ENCODE measurements around the gene NCKAP5. TPM values are rescaled to one million over a fixed set of nuclear protein-coding genes. Genes with fewer than 3 reads are reported as not detected.

NCKAP5 gene
- total and polyA plus RNA-seq, 2 of the 8 experiments (the other 6 are each of a cell fraction or from before 2014, with no cell fraction given), result 0.27 to 0.86 TPM

- Histone ChIP-seq H3K4me3 (ENCODE audit: extremely low read depth in 1 of 4, insufficient read depth in 2 of 4, low read depth in 3 of 4, low read length in 4 of 4) (no peak overlapping the region), H4K8ac (ENCODE audit: extremely low read depth, insufficient read depth, low read length) (no peak overlapping the region), H4K20me1 (replicated peaks in 1 of 2; ENCODE audit: control insufficient read depth in 1 of 2, insufficient read depth in 2 of 2, low read length in 2 of 2) (no peaks in the 10 kb centered on the region), H2AK5ac (ENCODE audit: low read depth, low read length) (no peak overlapping the region), H3K79me2 (ENCODE audit: control insufficient read depth in 1 of 2, insufficient read depth in 2 of 2, low read length in 2 of 2) (no peaks in the 10 kb centered on the region), H2BK15ac (ENCODE audit: low read length) (no peak overlapping the region), H3K18ac (ENCODE audit: extremely low read depth, low read length) (no peak overlapping the region), H3K27ac (ENCODE audit: low read depth, low read length) (no peak overlapping the region), H3K9ac (replicated peaks in 1 of 4; ENCODE audit: extremely low read depth in 1 of 4, low read depth in 3 of 4, low read length in 3 of 4) (no peak overlapping the region), H3K4me1 (replicated peaks in 1 of 4; ENCODE audit: control insufficient read depth in 3 of 4, insufficient read depth in 4 of 4, low read length in 3 of 4) (no peaks in the 10 kb centered on the region), H2BK20ac (ENCODE audit: low read length) (no peak overlapping the region), H2BK120ac (replicated peaks; ENCODE audit: low read depth, low read length) (no peak overlapping the region), H3K23me2 (ENCODE audit: low read depth, low read length) (no peaks in the 10 kb centered on the region), H4K91ac (replicated peaks; ENCODE audit: insufficient read length, low read length) (no peak overlapping the region), H3K56ac (replicated peaks; ENCODE audit: insufficient read length, low read depth, low read length) (no peak overlapping the region), H3K4me2 (ENCODE audit: insufficient read depth in 1 of 2, low read depth in 2 of 2, low read length in 2 of 2) (no peak overlapping the region), H4K5ac (ENCODE audit: insufficient read length, low read depth, low read length) (no peak overlapping the region), H3K27me3 (replicated peaks in 1 of 4; ENCODE audit: control insufficient read depth in 3 of 4, extremely low read depth in 1 of 4, insufficient read depth in 3 of 4, low read length in 3 of 4) (no peaks in the 10 kb centered on the region), H3K36me3 (ENCODE audit: control insufficient read depth in 2 of 4, insufficient read depth in 4 of 4, low read length in 3 of 4) (no peaks in the 10 kb centered on the region), H2BK12ac (ENCODE audit: low read depth, low read length) (no peak overlapping the region), H3K9me3 (ENCODE audit: insufficient read depth in 2 of 2, low read depth in 1 of 2, low read length in 1 of 2) (no peaks in the 10 kb centered on the region), H3K14ac (ENCODE audit: insufficient read length) (no peak overlapping the region), H3K23ac (ENCODE audit: insufficient read length) (no peak overlapping the region), H2AFZ (ENCODE audit: low read length) (no peak overlapping the region), H2BK5ac (ENCODE audit: low read depth, low read length) (no peak overlapping the region), H3K79me1 (ENCODE audit: low read depth, low read length) (no peaks in the 10 kb centered on the region), H3K4ac (replicated peaks; ENCODE audit: insufficient read length, low read depth, low read length) (no peak overlapping the region)
- ChIA-PET CTCF (ENCODE audit: partially characterized antibody) (interaction anchor here (0.6 to 6.3 kb wide), 3 partner anchors 8 to 158 kb away, joined by 3 to 32 read pairs (median 4); no protein-coding TSS in a partner anchor), POLR2A (ENCODE audit: partially characterized antibody) (no interaction called here)
- TF ChIP-seq NANOG (IDR thresholded peaks at IDR 0.05; ENCODE audit: insufficient read depth, low read depth, low read length, poor library complexity, severe bottlenecking) (no peak), TCF12 (IDR thresholded peaks at IDR 0.05; ENCODE audit: low read depth, low read length) (no peak), ZNF274 (IDR thresholded peaks at IDR 0.05; ENCODE audit: borderline replicate concordance, extremely low read depth, low read length) (no peak), RNF2 (IDR thresholded peaks at IDR 0.05; ENCODE audit: borderline replicate concordance, low read depth, low read length, missing control alignments, poor library complexity, severe bottlenecking) (no peak), EZH2 (IDR thresholded peaks at IDR 0.05; ENCODE audit: low read depth, low read length, severe bottlenecking) (no peak), SUZ12 (IDR thresholded peaks at IDR 0.05; ENCODE audit: low read length) (no peak), FOSL1 (IDR thresholded peaks at IDR 0.05; ENCODE audit: insufficient read depth, low read depth, low read length) (no peak), RFX5 (IDR thresholded peaks at IDR 0.05; ENCODE audit: borderline replicate concordance, low read depth, low read length) (no peak), PHF8 (conservative IDR thresholded peaks at IDR 0.05; ENCODE audit: low read depth, low read length) (no peak)
- WGBS, 2 experiments (ENCODE audit: extremely low coverage in 1 of 2, insufficient coverage in 1 of 2, insufficient read length in 1 of 2, insufficient replicate concordance in 2 of 2, low coverage in 1 of 2, low lambda C conversion rate in 2 of 2, missing lambda C conversion rate in 1 of 2), result 91% methylated on average over 4 of the region's 4 CpGs; no CpG with 5 or more reads in 1 of the 2 experiments
- FAIRE-seq (no peak), DNase-seq (ENCODE audit: low read depth in 1 of 2, low spot score in 2 of 2) (no peak)
Measured at GRCh38 chr2:133512121-133512520, 56.1 kb downstream of the NCKAP5 start.
